22Rv1 (cell line): ENCODE data around the gene PMM2.

Experiments
- ZFX ChIP-seq: fragments of 450-650 bp; IDR thresholded peaks from 2 replicates; pipeline ENCODE4 v1.6.1; 2017; ENCODE audit warnings: antibody characterized with exemption, borderline replicate concordance
- TF ChIP-seq, protein P1 (sequence below): fragments of 450-650 bp; IDR thresholded peaks from 2 replicates; pipeline ENCODE4 v1.5.1; 2017; ENCODE audit warnings: mild to moderate bottlenecking

DNA sequence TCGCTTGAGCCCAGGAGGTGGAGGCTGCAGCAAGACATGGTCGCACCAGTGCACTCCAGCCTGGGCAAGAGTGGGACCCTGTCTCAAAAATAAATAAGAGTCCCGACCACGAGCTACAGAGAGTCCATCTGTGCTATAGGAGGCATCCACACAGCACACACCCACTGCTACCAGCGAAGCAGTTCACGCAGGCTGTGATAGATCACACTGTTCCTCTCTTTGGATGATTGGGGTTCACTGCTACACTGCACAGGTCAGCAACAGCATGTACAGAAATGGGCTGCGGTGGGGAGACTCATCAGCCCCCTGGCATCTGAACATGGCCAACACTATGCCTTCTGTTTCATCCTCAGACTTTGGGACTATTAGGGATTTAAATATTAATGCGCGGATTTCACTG is 33.8 kb downstream of the PMM2 start:
- TF ChIP-seq, protein P1, sequence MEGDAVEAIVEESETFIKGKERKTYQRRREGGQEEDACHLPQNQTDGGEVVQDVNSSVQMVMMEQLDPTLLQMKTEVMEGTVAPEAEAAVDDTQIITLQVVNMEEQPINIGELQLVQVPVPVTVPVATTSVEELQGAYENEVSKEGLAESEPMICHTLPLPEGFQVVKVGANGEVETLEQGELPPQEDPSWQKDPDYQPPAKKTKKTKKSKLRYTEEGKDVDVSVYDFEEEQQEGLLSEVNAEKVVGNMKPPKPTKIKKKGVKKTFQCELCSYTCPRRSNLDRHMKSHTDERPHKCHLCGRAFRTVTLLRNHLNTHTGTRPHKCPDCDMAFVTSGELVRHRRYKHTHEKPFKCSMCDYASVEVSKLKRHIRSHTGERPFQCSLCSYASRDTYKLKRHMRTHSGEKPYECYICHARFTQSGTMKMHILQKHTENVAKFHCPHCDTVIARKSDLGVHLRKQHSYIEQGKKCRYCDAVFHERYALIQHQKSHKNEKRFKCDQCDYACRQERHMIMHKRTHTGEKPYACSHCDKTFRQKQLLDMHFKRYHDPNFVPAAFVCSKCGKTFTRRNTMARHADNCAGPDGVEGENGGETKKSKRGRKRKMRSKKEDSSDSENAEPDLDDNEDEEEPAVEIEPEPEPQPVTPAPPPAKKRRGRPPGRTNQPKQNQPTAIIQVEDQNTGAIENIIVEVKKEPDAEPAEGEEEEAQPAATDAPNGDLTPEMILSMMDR: no peak
- no peak for TF ChIP-seq ZFX
